GM19328 (cell line): ENCODE measurements around the gene SNRPE.
"Not testable (repeated sequence)": the region's sequence is repeated elsewhere in the genome, so short reads cannot be mapped to it uniquely, and the experiment has no call there.

Source experiments
- ATAC-seq: cut with Tn5 transposase; IDR thresholded peaks from one replicate; pipeline ENCODE4 v1.9.1; 2021; ENCODE audit warnings: mild to moderate bottlenecking, moderate library complexity; ENCODE audit not compliant: unreplicated experiment

Gene SNRPE

DNA sequence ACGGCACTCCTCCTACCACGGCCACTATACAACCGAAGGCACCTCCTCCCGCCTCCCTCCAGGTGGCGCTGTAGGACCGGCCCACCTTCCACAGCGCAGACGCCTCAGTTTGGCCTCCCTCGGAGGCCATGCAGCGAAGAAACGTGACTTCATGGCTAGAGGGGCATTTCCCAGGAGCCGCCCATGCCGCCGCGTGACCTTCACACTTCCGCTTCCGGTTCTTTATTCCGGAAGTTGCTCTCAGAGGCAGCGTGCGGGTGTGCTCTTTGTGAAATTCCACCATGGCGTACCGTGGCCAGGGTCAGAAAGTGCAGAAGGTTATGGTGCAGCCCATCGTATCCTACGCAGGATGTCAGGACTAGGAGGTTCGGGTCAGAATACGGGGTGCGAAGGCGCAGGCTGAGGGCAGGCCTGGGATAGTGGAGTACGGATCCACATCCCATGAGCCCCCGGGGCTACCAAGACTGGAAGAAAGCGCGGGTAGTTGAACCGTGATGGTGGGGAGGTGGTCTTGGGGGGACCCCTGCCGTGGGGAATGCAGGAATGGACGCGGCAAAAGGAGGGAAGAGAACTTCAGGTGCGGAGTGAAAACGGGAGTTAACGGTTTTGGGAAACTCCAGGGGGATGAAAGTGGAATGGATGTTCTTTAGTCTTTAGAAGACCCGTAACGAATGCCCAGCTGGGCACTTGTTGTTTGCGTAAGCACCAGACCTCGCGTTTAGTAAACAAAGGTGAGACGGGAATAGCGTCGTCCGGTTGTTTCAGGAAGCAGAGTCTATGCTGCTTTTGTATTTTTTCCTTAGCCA is at the start of gene SNRPE:
SNRPE (plus strand) TSS at position 221 of the 806 bp plus-strand sequence; CDS start at position 282, 61 bp downstream.
- ATAC-seq: peak; percentile 96

DNA sequence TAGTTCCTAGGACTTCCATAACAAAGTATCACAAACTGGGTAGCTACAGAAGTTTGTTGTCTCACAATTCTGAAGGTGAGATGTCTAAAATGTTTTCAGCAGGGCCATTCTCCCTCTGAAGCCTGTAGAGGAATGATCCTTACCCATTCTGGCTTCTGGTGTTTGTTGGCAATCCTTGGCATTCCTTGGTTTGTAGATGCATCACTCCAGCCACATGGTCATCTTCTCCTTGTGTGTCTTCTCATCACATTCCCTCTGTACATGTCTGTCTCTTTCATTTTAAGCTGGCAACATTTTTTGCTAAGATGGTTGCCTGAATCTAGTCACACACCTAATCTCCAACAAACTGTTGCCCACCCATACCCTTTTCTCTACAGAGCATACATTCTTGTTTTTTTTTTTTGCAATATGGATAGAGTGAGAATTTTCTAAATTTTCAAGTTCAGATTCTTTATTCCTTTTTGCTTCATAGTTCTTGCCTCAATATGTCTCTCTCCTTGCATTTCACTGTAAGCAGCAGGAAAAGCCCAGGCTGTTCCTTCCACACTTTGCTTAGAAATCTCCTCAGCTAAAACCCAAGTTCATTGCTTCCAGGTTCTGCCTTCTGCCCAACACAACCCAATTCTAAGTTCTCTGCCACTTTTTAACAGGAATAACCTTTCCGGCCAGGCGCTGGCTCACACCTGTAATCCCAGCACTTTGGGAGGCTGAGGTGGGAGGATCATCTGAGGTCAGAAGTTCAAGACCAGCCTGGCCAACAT is 47.6 kb upstream of the SNRPE start:
- no peak for ATAC-seq

DNA sequence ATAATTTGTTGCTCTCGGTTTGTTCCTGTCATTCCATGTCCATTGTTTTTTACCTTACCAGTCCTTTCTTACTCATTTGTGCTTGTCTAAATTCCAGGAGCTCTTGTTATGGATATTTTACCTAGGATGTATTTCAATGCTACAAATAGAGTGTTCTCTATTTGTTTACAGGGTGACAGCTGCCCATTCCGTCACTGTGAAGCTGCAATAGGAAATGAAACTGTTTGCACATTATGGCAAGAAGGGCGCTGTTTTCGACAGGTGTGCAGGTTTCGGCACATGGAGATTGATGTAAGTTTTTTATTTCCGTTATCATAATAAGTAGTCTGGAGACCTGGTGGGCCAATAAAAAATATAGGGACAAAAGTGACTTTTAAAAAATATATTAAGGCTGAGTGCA is 43.0 kb upstream of the SNRPE start:
- ATAC-seq: no peak

DNA sequence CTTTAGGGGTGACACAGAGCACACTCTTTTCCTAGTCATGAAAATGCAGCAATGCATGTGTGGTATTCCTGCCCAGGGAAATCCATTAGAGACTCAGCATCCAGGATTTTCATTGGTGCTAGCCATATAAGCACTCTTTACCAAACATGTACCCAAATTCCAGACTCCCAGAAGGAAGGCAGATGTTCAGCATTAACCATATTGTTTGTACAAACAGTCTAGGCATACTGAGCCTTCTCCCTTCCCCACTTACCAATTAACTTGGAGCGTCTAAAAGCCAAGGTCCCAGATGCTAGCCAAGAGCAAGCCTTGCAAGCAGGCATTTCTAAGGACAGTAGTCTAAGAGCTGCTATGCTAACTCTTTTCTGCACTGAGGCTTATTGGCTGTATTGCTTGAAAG is 38.1 kb upstream of the SNRPE start:
- no peak for ATAC-seq

DNA sequence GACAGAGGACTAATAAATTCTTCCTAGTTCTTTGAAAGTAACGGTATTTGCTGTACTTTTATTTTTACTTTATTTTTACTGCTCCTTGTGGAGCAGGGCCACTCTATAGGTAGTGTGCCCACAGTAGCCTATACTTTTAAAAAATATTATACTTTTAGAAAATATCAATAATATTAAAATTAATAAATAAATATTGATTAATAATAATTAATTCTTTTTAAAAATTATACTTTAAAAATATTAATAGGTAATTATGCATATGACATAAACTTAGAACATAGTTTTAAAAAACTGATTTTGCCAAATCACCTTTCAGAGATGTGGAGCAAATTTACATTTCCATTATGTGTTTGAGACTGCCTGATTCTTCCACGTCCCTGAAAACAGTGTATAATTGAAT is 35.2 kb upstream of the SNRPE start:
- ATAC-seq: no peak

DNA sequence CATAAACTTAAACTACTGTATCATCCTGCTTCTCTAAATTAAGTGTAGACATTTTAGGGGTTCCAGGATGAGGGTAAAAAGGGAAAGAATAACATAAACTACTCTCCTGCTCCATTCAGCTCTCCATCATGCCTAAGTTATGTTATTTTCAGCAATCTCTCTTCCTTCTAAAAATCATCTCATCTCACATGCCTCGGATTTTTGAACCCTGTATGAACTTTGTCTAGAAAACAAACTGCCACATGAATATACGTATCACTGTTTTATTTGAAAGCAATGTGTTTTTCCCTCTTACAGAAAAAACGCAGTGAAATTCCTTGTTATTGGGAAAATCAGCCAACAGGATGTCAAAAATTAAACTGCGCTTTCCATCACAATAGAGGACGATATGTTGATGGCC is 33.4 kb upstream of the SNRPE start:
- no peak for ATAC-seq

DNA sequence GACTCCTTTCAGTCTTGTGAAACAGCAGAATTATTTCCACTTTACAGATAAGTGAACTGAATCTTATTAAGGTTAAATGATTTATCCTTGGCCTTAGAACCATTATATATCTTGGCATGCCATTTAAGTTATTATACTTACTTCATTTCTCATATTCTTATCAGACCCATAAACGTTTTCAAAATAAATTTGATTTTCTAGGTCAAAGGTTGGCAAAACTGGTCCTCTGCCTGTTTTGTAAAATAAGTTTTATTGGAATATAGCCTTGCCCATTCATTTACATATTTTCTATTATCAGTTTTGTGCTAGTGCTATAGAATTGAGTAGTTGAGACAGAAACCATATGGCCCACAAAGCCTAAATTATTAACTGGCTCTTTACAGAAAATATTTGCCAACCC is 32.9 kb upstream of the SNRPE start:
- no peak for ATAC-seq

DNA sequence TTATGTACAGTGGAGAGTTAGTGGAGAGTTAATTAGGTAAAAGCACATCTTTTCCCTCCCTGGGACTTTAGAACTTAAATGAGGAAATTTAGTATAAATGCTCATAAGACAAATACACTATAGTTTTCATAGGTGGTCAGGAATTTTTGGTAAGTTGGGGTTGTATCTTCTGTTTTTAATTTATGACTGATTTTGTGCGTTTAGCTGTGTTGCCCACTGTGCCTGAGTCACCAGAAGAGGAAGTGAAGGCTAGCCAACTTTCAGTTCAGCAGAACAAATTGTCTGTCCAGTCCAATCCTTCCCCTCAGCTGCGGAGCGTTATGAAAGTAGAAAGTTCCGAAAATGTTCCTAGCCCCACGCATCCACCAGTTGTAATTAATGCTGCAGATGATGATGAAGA is 32.2 kb upstream of the SNRPE start:
- ATAC-seq: not testable (repeated sequence)

DNA sequence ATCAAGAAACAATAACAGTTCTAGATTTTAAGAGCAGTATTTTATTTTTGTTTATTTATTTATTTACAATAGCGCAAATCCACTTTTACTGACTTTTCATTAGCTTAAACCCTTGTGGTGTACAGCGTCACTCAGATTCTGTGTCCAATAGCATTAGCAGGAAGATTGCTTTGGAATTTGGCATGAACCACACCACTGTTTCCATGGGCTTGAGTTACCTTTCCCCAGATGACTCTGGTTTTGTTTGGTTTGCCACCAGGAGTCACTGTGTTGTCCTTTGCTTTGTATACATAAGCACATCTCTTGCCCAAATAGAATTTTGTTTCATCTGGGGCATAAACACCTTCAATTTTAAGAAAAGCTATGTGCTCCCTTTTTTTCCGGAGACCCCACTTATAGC is 25.9 kb upstream of the SNRPE start:
- no peak for ATAC-seq

DNA sequence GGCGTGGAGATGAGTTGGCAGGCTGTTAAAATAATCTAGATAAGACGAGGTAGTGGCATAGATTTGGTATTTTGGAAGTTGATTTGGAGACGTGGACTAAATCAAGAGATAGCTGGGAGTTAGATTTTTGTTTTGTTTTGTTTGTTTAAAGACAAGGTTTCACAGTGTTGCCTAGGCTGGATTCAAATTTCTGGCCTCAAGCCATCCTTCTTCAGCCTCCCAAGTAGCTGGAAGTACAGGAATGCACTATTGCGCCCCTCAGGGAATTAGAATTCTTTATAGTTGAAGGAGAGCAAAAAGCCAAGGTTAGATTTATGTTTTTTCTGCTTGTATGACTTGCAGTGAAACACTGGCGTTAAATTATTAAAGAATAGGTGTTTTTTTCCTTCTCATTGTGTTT is 22.3 kb upstream of the SNRPE start:
- no peak for ATAC-seq

DNA sequence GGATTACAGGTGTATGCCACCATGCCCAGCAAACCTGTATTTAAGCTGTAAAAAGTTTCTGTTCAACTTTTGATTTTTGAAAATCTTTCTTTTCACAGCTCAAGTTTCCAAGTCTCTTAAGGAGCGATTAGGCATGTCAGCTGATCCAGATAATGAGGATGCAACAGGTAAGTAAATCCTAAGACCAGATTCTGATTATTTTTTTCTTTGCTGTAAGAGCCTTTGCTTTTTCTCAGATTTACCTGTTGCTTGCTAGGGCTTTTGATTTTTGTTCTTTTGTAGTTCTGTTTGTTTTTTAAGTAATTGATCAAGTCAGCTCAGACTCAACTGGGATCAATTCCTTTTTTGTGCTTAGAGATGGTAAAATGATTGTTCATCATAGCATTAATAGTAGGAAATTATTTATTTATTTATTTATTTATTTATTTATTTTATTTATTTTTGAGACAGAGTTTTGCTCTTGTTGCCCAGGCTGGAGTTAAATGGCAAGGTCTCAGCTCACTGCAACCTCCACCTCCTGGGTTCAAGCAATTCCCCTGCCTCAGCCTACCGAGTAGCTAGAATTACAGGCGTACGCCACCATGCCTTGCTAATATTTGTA is 21.1 kb upstream of the SNRPE start:
- no peak for ATAC-seq

DNA sequence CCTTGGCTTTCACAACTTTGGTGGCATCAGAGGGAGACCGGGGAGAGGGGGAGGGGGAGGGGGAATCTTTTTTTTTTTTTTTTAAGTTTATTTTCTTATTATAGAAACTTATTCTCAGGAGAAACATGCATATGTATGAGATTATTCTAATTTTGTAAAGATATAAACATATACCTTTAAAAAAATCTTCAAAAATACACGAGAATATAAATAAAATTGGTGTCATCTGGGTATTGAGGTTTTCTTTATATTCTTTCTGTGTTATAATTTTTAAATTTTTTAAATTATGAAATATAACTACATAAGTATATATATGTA is 18.9 kb upstream of the SNRPE start:
- no peak for ATAC-seq

DNA sequence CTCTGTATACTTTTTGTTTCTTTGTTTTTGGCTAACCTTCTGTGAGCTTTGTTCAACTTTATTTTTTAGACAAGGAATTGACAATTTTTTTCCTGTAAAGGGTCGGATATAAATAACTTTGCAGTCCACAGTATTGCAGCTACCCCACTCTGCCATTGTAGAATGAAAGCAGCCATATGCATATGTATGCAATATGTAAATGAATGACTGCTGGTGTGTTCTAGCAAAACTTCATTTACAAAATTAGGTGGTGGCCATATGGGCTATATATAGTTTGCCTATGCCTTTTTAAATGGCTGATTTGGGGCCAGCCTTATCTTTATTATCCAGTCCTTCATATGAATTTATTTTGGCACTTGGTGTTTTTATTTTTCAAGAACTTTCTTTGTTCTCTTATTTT is 18.0 kb upstream of the SNRPE start:
- ATAC-seq: no peak

DNA sequence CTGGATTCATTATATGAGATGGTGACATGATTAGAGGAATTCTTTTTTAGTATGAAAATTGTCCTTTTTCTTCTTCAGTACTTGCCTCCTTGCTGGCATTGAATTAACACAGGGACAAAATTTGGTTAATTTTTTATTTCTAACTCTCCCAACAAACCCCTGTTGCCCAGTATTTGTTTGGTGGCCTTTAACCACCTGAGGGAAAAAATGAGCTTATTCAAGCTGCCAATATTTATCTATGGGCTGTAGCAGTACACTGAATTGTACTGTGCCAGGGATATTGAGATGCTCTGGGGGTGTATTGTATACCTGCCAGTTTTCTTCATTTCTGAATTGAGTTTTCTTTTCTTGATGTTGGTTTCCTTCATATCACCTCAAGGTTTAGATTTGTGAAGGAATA is 8.3 kb upstream of the SNRPE start:
- not testable (repeated sequence) for ATAC-seq

DNA sequence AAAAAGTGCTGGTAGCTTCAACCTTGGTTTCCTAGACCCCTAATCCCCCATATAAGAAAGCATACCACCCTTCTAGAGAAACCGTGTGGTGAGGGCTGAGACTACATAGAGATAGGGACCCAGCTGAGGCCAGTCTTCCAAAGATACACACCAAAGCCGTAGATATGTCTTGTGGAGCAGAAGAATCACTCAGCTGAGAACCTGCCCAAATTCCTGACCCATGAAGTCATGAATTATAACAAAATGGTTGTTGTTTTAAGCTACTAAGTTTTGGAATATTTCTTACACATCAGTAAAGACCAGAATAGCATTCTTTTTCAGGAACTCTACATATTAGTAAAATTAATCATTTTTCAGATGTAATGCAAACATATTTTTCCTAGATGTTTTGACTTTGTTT is 3.3 kb upstream of the SNRPE start:
- no peak for ATAC-seq

DNA sequence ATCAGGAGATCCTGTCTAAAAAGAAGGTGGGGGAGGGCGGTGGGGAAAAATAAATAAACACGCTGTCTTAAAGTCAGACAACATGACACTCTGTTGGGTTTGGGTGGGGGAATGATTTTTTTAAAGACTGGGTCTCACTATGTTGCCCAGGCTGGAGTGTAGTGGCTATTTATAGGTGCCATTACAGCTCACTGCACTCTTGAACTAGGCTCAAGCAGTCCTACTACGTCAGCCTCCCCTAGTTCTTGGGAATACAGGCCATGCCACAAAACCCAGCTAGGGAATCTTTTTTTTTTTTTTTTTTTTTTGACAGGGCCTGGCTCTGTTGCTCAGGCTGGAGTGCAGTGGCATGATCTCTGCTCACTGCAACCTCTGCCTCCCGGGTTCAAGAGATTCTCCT is 2.4 kb upstream of the SNRPE start:
- ATAC-seq: no peak

DNA sequence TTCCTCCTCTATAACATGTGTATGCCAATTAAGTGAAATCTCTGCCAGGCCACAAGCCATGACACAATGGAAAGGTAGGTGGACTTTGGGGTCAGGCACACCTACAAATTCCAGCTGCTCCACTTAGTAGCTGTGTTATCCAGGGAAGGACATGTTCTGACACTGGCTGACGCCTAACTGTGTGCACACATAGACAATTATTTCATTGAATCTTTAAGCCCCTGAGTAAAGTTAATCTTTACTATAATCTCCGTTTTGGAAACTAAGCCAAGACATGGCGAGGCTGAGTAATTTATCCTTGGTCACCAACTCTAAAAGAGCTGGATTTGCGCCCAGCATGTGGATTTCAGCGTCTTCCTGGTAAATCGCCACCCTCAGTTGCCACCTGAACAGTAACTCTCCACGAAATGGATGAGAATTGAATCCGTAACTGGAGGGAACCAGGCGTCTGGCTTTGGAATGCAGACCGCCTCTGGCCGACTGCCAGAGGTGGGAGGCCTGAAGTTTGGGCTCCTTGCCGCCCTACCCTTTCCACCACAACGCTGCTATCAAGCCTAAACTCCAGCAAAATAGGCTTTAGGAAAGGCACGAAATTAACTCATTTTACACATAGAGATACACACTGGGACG is 888 bp upstream of the SNRPE start:
- no peak for ATAC-seq

DNA sequence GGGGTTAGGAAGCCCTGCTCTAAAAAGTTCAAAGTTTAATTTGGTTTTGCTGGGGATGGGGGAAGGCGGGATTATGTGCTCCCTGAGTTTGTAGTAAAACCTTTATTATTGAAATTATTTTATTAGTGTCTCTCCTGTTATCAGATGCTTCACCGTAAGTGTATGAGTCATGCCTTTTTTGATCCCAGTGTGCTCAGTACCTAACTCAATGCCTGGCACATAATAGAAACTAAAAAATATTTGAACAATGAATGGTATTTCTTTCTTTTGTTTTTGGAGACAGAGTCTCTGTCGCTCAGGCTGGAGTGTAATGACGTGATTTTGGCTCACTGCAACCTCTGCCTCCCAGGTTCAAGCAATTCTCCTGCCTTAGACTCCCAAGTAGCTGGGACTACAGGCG is 6.4 kb downstream of the SNRPE start:
- no peak for ATAC-seq

DNA sequence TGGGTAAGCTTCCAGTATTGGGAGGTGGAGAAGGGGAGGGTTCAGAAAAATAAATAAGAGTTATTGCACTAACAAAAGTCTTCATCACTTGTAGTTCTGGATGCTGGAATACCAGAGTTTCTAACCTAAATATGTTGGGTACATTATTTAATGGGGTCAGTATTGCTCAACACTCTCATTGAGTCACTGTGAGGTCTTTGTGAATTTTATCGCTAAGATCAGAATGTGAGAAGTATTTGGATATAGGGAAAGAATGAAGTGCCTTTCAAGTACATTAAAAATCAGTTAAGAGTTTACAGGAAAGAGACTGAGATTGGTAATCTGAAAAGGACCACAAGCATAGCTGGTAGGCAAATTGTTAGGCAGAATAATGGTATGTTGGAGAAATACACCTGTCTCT is 8.8 kb downstream of the SNRPE start:
- ATAC-seq: no peak

DNA sequence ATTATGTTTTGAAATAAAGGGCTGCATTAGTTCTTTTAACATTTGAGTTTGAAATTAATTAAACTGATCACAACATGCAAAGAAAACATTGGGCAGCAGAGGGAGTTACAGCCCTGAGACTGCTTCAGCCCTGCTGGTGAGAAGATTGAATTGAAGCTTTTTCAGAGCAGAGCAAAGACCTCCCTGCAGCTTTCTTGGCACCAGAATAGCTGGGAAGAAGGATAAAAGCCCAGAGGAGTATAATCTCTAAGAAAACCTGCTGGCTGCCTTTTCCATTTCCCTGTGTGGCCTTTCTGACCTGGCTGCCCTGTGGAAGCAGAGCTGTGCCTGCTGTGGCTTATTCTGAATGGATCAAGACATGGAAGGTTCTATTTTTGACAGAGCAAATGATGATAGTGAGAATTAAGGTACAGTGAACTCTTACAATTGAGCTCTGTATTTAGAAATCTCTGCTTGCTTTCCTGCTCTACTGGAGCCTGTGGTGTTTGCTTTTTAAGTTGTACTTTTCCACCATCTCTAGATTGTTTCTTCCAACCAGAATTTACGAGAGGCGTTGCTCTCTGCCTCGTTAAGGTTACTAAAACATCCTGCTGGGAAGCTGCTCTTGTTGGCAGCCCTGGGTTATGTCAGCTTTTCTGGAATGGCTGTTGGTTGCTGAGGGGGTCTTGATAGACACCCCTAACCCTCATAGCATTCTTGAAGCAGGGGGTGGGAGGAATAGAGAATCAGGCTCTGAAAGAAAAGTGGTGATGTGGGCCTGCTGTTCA is 9.9 kb downstream of the SNRPE start:
- ATAC-seq: no peak

DNA sequence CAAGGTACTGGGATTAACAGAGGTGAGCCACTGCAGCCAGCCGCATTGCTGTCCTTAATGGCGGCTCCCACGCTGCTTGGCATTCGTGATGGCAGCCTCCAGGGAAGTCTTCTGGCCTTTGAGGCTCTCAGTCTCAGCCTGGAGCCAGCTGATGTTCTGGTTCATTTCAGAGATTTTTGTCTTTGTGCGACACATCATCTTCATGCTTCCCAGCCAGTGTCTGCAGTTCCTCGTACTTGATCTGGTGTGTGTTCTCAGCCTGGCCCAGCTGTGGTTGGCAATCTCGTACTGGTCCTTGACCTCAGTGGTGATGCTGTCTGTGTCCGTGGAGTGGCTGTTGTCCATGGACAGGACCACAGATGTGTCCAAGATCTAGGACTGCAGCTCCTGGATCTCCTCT is 11.7 kb downstream of the SNRPE start:
- ATAC-seq: no peak
